Measurements from ENCODE around the gene ST7L. TPM values are rescaled to one million over a fixed set of nuclear protein-coding genes. Genes with fewer than 3 reads are reported as not detected.

The ST7L gene
- total and polyA plus RNA-seq, 4 donors = 8.4 to 36.1 (median 17.2) TPM

DNA sequence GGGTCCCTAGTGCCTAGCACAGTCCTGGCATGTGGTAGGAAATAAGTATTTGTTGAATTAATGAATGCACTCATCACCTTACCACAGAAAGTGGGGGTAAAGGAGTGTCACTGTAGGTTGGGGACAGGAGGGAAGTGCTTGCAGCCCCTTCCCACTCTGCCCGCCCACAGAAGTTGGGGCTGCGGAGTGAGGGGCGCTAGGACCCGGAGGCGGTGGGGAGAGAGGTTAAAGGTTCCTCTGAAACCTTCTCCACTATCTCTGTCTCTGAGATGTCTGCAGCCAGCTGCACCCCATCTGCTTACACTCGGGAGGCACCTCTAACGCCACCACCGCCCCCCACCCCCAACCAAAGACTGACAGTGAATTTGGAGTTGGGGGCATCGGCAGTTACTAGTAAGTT is 111.6 kb downstream of the ST7L start:
- TF ChIP-seq, protein P1, sequence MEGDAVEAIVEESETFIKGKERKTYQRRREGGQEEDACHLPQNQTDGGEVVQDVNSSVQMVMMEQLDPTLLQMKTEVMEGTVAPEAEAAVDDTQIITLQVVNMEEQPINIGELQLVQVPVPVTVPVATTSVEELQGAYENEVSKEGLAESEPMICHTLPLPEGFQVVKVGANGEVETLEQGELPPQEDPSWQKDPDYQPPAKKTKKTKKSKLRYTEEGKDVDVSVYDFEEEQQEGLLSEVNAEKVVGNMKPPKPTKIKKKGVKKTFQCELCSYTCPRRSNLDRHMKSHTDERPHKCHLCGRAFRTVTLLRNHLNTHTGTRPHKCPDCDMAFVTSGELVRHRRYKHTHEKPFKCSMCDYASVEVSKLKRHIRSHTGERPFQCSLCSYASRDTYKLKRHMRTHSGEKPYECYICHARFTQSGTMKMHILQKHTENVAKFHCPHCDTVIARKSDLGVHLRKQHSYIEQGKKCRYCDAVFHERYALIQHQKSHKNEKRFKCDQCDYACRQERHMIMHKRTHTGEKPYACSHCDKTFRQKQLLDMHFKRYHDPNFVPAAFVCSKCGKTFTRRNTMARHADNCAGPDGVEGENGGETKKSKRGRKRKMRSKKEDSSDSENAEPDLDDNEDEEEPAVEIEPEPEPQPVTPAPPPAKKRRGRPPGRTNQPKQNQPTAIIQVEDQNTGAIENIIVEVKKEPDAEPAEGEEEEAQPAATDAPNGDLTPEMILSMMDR (IDR thresholded peaks at IDR 0.05; ENCODE audit: control extremely low read depth, extremely low read depth) = no peak
- Histone ChIP-seq H3K27ac (ENCODE audit: low read depth in 1 of 2, low read length in 1 of 2) (no peak overlapping the region), H3K36me3 (ENCODE audit: control insufficient read depth in 4 of 4, insufficient read depth in 4 of 4, low read length in 4 of 4) (no peaks in the 10 kb centered on the region), H3K27me3 (ENCODE audit: control insufficient read depth in 3 of 3, insufficient read depth in 3 of 3, low read length in 2 of 3) (peaks cover 0 to 44% (median 27%) of the 10 kb centered on the region in 3 donors), H3K9ac (ENCODE audit: insufficient read depth in 1 of 2, low read length in 2 of 2) (no peak overlapping the region), H3K4me3 (no peak overlapping the region), H3K4me1 (ENCODE audit: control insufficient read depth in 5 of 5, insufficient read depth in 5 of 5, low read length in 5 of 5) (peaks cover 0 to 49% (median 10%) of the 10 kb centered on the region in 5 donors), H3K9me3 (ENCODE audit: control insufficient read depth in 4 of 4, insufficient read depth in 3 of 4, low read length in 3 of 4) (no peaks in the 10 kb centered on the region)
- ATAC-seq (ENCODE audit: insufficient read depth, low FRiP score) = no peak
- DNase-seq = no peak
- WGBS, 2 donors = 79 to 80% methylated on average over 9 of the region's 9 CpGs

DNA sequence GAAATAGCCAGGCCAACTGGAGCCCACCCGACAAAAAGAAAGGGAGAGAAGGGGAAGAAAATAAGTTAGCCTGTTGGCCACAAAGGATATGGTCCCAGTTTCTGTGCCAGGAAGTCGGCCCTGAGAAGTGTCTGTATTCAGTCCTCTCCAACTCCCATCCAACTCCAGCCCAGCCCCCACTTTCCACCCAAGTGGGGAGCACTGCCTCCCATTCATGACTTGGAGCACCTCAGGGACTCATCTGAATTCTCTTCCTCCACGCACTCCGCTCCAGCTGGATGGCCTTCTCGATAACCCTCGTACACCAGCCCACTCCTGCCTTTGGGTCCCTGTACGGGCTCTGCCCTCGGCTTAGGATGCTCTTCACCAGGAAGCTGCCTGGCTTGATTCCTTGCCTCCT is 112.2 kb downstream of the ST7L start:
- Histone ChIP-seq H3K4me1 (ENCODE audit: control insufficient read depth in 5 of 5, insufficient read depth in 5 of 5, low read length in 5 of 5) (peaks cover 0 to 52% (median 14%) of the 10 kb centered on the region in 5 donors), H3K4me3 (no peak overlapping the region), H3K27me3 (ENCODE audit: control insufficient read depth in 3 of 3, insufficient read depth in 3 of 3, low read length in 2 of 3) (peaks cover 0 to 39% (median 28%) of the 10 kb centered on the region in 3 donors), H3K27ac (ENCODE audit: low read depth in 1 of 2, low read length in 1 of 2) (no peak overlapping the region), H3K9me3 (ENCODE audit: control insufficient read depth in 4 of 4, insufficient read depth in 3 of 4, low read length in 3 of 4) (no peaks in the 10 kb centered on the region), H3K9ac (ENCODE audit: insufficient read depth in 1 of 2, low read length in 2 of 2) (no peak overlapping the region), H3K36me3 (ENCODE audit: control insufficient read depth in 4 of 4, insufficient read depth in 4 of 4, low read length in 4 of 4) (no peaks in the 10 kb centered on the region)
- TF ChIP-seq, protein P1 (IDR thresholded peaks at IDR 0.05; ENCODE audit: control extremely low read depth, extremely low read depth) = no peak
- DNase-seq = no peak
- 95% methylated on average over 8 of the region's 8 CpGs for WGBS, 2 donors
- no peak for ATAC-seq (ENCODE audit: insufficient read depth, low FRiP score)

DNA sequence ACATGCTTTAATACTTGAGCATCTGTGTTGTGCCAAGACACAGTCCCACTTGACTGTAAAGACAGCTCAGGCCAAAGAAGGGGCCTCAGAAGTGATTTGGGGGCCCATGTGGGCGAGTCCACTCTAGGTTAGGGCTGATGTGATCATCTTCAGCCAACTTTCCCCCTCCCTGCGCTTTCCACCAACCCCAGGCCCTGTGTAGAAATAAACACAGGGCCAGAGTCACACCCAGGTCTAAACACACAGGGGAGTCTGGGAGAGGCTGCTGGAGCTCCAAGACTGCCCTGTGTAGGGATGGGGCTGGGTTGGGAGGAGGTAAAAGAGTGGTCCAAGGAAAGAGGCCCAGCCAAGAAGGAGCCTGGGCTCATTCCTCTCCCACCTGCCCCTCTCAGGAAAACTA is 112.6 kb downstream of the ST7L start:
- WGBS, 2 donors = 90 to 94% methylated on average over 2 of the region's 2 CpGs

More for the DNA sequence above, 112.6 kb downstream of the ST7L start:
- ATAC-seq (ENCODE audit: insufficient read depth, low FRiP score) (no peak), DNase-seq (no peak)
- Histone ChIP-seq H3K27me3 (ENCODE audit: control insufficient read depth in 3 of 3, insufficient read depth in 3 of 3, low read length in 2 of 3) (peaks cover 0 to 35% (median 28%) of the 10 kb centered on the region in 3 donors), H3K9me3 (ENCODE audit: control insufficient read depth in 4 of 4, insufficient read depth in 3 of 4, low read length in 3 of 4) (no peaks in the 10 kb centered on the region), H3K4me1 (ENCODE audit: control insufficient read depth in 5 of 5, insufficient read depth in 5 of 5, low read length in 5 of 5) (peaks cover 0 to 52% (median 15%) of the 10 kb centered on the region in 5 donors), H3K4me3 (no peak overlapping the region), H3K9ac (ENCODE audit: insufficient read depth in 1 of 2, low read length in 2 of 2) (no peak overlapping the region), H3K27ac (ENCODE audit: low read depth in 1 of 2, low read length in 1 of 2) (no peak overlapping the region), H3K36me3 (ENCODE audit: control insufficient read depth in 4 of 4, insufficient read depth in 4 of 4, low read length in 4 of 4) (no peaks in the 10 kb centered on the region)
- TF ChIP-seq, protein P1 (IDR thresholded peaks at IDR 0.05; ENCODE audit: control extremely low read depth, extremely low read depth) = no peak

All from lung (tissue), 12 donors.